ENCODE measurements around the gene OR9G4. TPM values are rescaled to one million over a fixed set of nuclear protein-coding genes. Genes with fewer than 3 reads are reported as not detected.
A peak's percentile ranks its signal among the peaks of the same experiment; 100 is the strongest.

The OR9G4 gene
- not detected for total RNA-seq
- total RNA-seq = 0 reads per million in 2 donors

DNA sequence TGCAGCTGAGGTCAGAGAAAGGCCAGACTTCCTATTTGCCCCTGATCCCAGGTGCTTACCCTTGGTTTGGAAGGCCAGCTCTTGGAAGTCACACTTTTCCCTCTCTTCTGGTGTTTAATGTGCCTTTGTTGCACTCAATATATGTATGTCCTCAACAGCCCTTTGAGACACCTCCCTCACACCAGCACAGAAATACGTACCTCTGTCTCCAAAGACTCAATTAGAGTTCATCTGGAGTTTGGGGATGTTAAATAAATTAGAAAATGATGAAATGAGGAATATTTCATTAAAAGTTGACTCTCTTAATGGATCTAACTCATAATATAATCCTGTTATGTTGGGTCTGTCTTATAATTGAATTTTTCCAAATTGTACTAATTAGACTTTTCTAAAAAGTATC lies at the start of gene OR9G4:
TSS of gene OR9G4 (minus strand) at position 101 of the 400 bp plus-strand sequence. CDS start 4,931 bp downstream, outside the sequence.
- no peak for DNase-seq
- Mint-ChIP-seq H3K27ac (no peak within 1 kb of the TSS), H3K36me3 (ENCODE audit: low read depth) (no peaks in the 10 kb centered on the region), H3K4me3 (no peak within 1 kb of the TSS), H3K27me3 (no peaks in the 10 kb centered on the region), H3K4me1 (no peaks in the 10 kb centered on the region)
- ATAC-seq = no peak
- H3K9me3 ChIP-seq (ENCODE audit: control insufficient read depth, low read length, poor library complexity, severe bottlenecking) = peaks cover 2% of the 10 kb centered on the region

DNA sequence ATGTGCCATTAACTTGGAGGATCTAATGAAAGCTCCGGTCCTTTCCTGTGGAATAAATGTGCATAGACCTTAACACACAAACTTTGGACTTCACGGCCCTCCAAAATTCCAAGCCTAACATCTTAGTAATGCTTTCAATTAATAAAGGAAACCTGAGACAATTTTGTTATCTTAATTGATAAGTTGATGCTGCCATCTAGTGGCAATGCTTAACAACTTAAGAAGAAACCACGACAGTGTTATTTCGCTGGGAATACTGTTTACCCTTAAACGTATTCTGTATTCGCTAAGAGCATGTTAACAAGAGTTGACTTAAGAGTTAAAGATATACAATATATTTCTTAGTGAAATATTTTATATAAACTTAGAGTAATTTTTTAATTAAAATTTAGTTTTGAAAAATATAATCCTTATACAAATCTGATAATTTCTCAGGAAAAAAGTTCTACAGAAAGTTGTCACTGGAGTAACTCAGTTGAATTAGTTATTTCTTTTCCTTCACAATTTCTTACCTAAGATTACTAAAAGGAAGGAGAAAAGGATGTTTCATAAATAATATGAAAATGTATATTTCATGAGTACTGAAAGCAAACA lies 35.0 kb upstream of the OR9G4 start:
- Mint-ChIP-seq H3K36me3 (ENCODE audit: low read depth) (no peaks in the 10 kb centered on the region), H3K27ac (no peak overlapping the region), H3K4me3 (peak overlapping the region; percentile 21), H3K4me1 (no peaks in the 10 kb centered on the region), H3K27me3 (peaks cover 6% of the 10 kb centered on the region)
- H3K9me3 ChIP-seq (ENCODE audit: control insufficient read depth, low read length, poor library complexity, severe bottlenecking) = no peaks in the 10 kb centered on the region
- ATAC-seq = no peak
- DNase-seq = no peak

DNA sequence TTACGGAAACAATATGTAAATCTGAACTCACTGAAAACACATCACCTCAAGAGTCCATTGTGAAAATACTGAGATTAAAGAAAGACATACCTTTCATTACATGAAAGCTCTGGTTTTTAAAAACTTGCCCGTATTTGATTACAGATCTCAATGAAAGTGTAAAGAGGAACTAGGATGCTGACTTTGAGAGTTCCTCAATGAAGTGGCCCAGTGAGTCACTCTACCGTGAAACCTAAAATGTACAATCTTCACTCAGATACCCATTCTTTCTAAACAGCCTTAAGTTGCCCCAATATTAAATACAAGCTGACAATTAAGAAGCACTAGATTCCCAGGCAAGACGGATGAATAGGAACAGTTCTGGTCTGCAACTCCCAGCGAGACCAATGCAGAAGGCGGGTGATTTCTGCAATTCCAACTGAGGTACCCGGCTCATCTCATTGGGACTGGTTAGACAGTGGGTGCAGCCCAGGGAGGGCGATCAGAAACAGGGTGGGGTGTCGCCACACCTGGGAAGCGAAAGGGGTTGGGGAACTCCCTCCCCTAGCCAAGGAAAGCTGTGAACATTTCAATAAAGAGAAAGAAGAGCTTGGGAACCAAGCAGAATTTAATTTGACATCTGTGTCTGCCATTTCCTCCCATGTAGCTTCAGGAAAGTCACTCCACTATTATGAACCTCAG lies 33.8 kb upstream of the OR9G4 start:
- no peak for ATAC-seq
- H3K27ac Mint-ChIP-seq = no peak overlapping the region
- no peaks in the 10 kb centered on the region for H3K36me3 Mint-ChIP-seq (ENCODE audit: low read depth)
- H3K4me3 Mint-ChIP-seq = no peak overlapping the region
- no peak for DNase-seq
- no peaks in the 10 kb centered on the region for H3K9me3 ChIP-seq (ENCODE audit: control insufficient read depth, low read length, poor library complexity, severe bottlenecking)
- H3K27me3 Mint-ChIP-seq = peaks cover 6% of the 10 kb centered on the region
- H3K4me1 Mint-ChIP-seq = no peaks in the 10 kb centered on the region

DNA sequence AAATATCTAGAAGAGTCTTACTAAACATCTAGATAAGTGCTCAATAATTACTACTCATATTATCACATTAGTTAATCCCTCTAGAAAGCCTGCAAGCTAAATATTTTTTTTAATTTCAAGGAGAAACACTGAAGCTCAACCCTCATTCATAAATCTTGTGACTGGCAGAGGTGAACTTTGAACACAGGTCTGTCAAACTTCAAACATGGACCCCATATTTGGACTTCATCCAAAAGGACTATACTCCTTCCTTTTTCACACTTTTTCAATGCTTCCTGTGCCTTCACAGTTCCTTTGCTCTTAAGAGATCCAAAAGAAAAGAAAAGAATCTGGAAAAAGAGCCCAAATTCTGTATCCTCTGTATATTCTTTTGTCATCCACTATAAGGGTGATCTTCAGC lies 28.3 kb upstream of the OR9G4 start:
- H3K4me3 Mint-ChIP-seq = no peak overlapping the region
- ATAC-seq = no peak
- H3K9me3 ChIP-seq (ENCODE audit: control insufficient read depth, low read length, poor library complexity, severe bottlenecking) = no peaks in the 10 kb centered on the region

DNA sequence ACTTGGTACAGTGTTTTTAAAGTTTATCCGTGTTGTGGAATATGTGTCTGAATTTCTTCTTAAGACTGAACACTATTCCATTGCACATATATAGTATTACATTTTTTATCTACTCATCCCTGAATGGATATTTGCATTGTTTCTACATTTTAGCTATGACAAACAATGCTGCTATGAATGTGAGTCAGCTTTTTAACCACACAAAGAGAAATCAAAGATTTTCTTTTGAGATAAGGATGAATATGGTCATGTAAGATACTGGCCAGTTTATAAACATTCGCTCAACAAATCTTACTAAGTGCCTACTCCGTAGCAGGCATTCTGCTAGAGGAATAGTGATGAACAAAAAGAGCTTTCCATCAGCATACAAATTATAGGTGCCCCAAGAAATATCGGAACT lies 16.5 kb upstream of the OR9G4 start:
- Mint-ChIP-seq H3K27ac (no peak overlapping the region), H3K27me3 (no peaks in the 10 kb centered on the region), H3K36me3 (ENCODE audit: low read depth) (no peaks in the 10 kb centered on the region), H3K4me1 (no peaks in the 10 kb centered on the region), H3K4me3 (no peak overlapping the region)
- H3K9me3 ChIP-seq (ENCODE audit: control insufficient read depth, low read length, poor library complexity, severe bottlenecking) = no peaks in the 10 kb centered on the region
- DNase-seq = no peak
- ATAC-seq = no peak

More for the DNA sequence above, 28.3 kb upstream of the OR9G4 start:
- H3K27ac Mint-ChIP-seq = no peak overlapping the region
- no peak for DNase-seq
- no peaks in the 10 kb centered on the region for H3K4me1 Mint-ChIP-seq
- no peaks in the 10 kb centered on the region for H3K36me3 Mint-ChIP-seq (ENCODE audit: low read depth)
- peaks cover 6% of the 10 kb centered on the region for H3K27me3 Mint-ChIP-seq

DNA sequence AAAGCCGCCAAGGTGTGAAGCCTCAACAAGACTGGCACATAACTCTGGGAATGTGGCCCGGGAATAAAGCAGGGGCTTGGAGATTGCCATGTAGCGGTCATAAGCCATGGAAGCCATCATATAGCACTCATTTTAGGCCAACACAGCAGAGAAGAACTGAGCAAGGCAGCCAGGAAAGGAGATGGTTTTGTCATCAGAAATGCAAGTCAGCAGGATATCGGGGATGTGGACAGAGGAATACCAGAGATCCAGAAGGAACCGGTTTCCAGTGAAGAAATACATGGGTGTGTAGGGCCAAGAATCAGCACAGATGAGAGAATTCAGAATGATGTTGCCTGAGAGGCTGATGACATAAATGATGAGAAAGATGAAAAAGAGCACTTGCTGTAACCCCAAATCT lies 3.0 kb upstream of the OR9G4 start:
- ATAC-seq = no peak
- Mint-ChIP-seq H3K36me3 (ENCODE audit: low read depth) (no peaks in the 10 kb centered on the region), H3K4me3 (no peak overlapping the region), H3K27ac (no peak overlapping the region), H3K4me1 (no peaks in the 10 kb centered on the region), H3K27me3 (no peaks in the 10 kb centered on the region)
- H3K9me3 ChIP-seq (ENCODE audit: control insufficient read depth, low read length, poor library complexity, severe bottlenecking) = no peaks in the 10 kb centered on the region
- DNase-seq = no peak

DNA sequence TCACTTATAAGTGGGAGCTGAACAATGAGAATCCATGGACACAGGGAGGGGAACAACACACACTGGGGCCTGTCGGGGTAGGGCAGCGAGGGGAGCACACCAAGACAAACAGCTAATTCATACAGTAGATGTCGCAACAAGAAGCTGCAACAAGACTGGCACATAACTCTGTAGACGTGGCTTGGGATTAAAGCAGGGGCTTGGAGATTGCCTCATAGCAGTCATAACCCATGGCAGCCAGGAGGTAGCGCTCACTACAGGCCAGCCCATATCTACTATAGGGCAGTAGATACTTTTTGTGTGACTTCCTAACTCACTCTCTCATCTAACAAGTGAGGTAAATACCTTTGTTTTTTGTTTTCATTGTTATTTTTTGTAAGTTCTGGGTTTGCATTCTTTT lies 1.7 kb upstream of the OR9G4 start:
- Mint-ChIP-seq H3K4me3 (no peak overlapping the region), H3K36me3 (ENCODE audit: low read depth) (no peaks in the 10 kb centered on the region), H3K27ac (no peak overlapping the region), H3K4me1 (no peaks in the 10 kb centered on the region), H3K27me3 (no peaks in the 10 kb centered on the region)
- H3K9me3 ChIP-seq (ENCODE audit: control insufficient read depth, low read length, poor library complexity, severe bottlenecking) = peaks cover 2% of the 10 kb centered on the region
- DNase-seq (no peak), ATAC-seq (no peak)

DNA sequence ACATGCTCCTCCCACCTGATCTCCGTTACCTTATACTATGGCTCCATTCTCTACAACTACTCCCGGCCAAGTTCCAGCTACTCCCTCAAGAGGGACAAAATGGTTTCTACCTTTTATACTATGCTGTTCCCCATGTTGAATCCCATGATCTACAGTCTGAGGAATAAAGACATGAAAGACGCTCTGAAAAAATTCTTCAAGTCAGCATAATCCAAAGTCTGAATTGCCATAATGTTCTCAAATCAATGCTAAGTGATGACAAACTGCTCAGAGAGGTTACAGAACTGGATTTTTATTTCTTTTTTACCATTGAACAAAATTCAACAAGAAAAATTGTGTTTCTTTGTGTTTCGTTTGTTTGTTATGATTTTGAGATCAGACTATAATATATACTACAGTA lies 7.6 kb downstream of the OR9G4 start:
- peaks cover 2% of the 10 kb centered on the region for H3K9me3 ChIP-seq (ENCODE audit: control insufficient read depth, low read length, poor library complexity, severe bottlenecking)
- Mint-ChIP-seq H3K27me3 (no peaks in the 10 kb centered on the region), H3K4me1 (no peaks in the 10 kb centered on the region), H3K36me3 (ENCODE audit: low read depth) (no peaks in the 10 kb centered on the region), H3K27ac (no peak overlapping the region), H3K4me3 (no peak overlapping the region)
- DNase-seq = no peak
- no peak for ATAC-seq

DNA sequence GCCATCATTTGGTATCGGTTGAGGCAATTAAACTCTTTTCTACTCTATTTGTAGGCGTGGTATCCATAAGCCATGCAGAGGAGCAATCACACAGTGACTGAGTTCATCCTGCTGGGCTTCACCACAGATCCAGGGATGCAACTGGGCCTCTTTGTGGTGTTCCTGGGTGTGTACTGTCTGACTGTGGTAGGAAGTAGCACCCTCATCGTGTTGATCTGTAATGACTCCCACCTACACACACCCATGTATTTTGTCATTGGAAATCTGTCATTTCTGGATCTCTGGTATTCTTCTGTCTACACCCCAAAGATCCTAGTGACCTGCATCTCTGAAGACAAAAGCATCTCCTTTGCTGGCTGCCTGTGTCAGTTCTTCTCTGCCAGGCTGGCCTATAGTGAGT lies 8.4 kb downstream of the OR9G4 start:
- Mint-ChIP-seq H3K36me3 (ENCODE audit: low read depth) (no peaks in the 10 kb centered on the region), H3K27me3 (no peaks in the 10 kb centered on the region), H3K27ac (no peak overlapping the region), H3K4me1 (no peaks in the 10 kb centered on the region), H3K4me3 (no peak overlapping the region)
- ATAC-seq (no peak), DNase-seq (no peak)
- H3K9me3 ChIP-seq (ENCODE audit: control insufficient read depth, low read length, poor library complexity, severe bottlenecking) = no peaks in the 10 kb centered on the region

DNA sequence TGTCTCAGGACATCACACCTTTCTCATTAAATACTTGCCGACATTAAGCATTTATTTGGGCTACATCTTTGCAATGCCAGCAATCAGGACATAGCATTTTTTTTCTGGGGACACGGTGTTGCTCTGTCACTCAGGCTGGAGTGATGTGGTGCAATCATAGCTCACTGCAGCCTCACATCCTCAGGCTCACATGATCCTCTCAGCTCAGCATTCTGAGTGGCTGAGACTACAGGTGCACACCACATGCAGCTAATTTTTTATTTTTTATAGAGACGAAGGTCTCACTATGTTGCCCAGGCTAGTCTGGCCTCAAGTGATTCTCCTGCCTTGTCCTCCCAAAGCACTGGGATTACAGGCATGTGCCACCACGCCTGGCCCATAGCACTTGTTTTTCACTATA lies 28.0 kb downstream of the OR9G4 start:
- DNase-seq (no peak), ATAC-seq (no peak)
- no peaks in the 10 kb centered on the region for H3K4me1 Mint-ChIP-seq
- H3K9me3 ChIP-seq (ENCODE audit: control insufficient read depth, low read length, poor library complexity, severe bottlenecking) = no peaks in the 10 kb centered on the region
- no peaks in the 10 kb centered on the region for H3K36me3 Mint-ChIP-seq (ENCODE audit: low read depth)
- H3K4me3 Mint-ChIP-seq = no peak overlapping the region
- H3K27ac Mint-ChIP-seq = no peak overlapping the region
- no peaks in the 10 kb centered on the region for H3K27me3 Mint-ChIP-seq

DNA sequence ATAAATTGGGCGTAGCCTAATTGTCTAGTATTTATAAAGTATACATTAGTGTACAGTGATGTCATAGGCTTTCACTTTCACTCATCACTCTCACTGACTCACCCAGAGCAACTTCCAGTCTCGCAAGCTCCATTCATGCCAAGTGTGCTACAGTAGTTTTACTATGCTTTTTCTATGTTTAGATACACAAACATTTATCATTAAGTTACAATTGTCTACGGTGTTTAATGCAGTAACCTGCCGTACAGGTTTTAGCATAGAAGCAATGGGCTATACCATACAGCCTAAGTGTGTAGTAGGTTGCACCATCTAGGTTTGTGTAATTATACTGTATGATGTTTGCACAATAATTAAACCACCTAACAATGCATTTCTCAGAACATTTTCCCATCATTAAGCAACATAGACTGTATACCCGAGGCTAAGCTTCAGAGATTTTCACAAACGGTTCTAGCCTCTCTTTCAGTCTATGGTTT lies 32.1 kb downstream of the OR9G4 start:
- H3K36me3 Mint-ChIP-seq (ENCODE audit: low read depth) = no peaks in the 10 kb centered on the region
- H3K4me1 Mint-ChIP-seq = no peaks in the 10 kb centered on the region
- no peaks in the 10 kb centered on the region for H3K27me3 Mint-ChIP-seq
- no peak overlapping the region for H3K27ac Mint-ChIP-seq
- ATAC-seq = no peak
- H3K4me3 Mint-ChIP-seq = no peak overlapping the region
- H3K9me3 ChIP-seq (ENCODE audit: control insufficient read depth, low read length, poor library complexity, severe bottlenecking) = no peaks in the 10 kb centered on the region
- DNase-seq = no peak

DNA sequence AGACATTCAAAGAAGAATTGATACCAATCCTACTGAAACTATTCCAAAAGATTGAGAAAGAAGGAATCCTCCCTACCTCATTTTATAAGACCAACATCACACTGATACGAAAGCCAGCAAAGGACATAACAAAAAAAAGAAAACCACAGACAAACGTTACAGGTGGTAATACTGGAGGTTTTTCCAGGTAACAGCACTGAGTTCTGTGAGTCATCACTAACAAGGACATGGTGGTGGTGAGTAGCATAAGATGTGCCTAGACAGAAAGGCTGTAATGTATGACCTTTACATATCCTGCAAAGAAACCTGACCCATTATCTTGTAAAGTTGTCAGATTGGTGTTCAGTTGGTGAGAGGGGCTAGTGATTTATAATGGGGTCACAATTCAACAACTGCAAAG lies 34.3 kb downstream of the OR9G4 start:
- ATAC-seq = no peak
- H3K27ac Mint-ChIP-seq = no peak overlapping the region
- no peaks in the 10 kb centered on the region for H3K27me3 Mint-ChIP-seq
- H3K36me3 Mint-ChIP-seq (ENCODE audit: low read depth) = no peaks in the 10 kb centered on the region
- DNase-seq = no peak
- no peaks in the 10 kb centered on the region for H3K4me1 Mint-ChIP-seq
- H3K4me3 Mint-ChIP-seq = no peak overlapping the region
- H3K9me3 ChIP-seq (ENCODE audit: control insufficient read depth, low read length, poor library complexity, severe bottlenecking) = no peaks in the 10 kb centered on the region

DNA sequence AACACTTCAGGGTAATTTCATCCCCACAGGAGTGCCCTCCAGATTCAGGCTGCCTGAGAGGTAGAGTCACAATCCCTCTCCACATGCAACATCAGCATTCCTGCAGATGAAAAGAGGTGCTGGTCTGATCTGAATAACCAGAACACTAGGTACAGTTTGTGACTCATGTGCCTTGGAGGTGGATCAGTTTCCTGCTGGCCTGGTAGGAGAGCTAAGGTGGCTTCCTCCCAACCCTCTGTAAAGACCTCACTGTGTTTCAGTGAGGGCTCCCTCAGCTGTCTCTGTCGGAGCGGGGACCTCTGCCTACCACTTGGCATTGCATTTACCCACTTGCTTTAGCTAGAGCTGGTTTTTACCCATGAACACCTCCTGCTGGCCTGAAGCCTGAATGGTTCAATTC lies 42.0 kb downstream of the OR9G4 start:
- Mint-ChIP-seq H3K27me3 (no peaks in the 10 kb centered on the region), H3K27ac (no peak overlapping the region), H3K36me3 (ENCODE audit: low read depth) (no peaks in the 10 kb centered on the region), H3K4me1 (no peaks in the 10 kb centered on the region), H3K4me3 (no peak overlapping the region)
- no peak for DNase-seq
- no peak for ATAC-seq
- no peaks in the 10 kb centered on the region for H3K9me3 ChIP-seq (ENCODE audit: control insufficient read depth, low read length, poor library complexity, severe bottlenecking)

DNA sequence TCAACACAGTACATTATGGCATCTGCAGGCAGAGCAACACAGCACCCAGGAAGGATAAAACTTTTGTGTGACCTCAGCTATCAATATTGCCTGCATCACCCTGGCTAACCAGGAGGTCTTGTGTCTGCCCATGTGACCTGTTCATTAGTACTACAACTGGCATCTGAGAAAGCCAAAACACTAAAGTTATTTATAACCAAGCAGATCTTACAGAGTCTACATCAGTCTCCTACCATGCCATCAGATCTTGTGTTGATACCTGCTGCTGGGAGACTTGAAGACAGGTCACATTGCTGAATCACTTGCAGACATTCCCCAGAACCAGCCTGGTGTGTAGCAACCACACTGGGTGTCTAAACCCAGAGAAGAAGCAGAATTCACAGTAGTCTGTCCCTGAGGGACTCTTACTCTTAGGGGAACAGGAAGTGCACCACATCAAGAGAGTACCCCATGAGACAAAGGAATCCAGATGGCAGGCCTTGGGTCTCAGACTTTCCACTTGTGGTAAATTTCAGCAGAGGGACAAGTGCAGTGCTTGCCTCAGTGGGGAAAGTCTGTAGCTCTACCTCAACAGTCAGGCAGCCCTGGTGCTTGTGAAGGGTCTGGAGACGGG lies 42.6 kb downstream of the OR9G4 start:
- no peaks in the 10 kb centered on the region for H3K9me3 ChIP-seq (ENCODE audit: control insufficient read depth, low read length, poor library complexity, severe bottlenecking)
- no peak overlapping the region for H3K4me3 Mint-ChIP-seq
- no peak overlapping the region for H3K27ac Mint-ChIP-seq
- no peak for ATAC-seq
- H3K36me3 Mint-ChIP-seq (ENCODE audit: low read depth) = no peaks in the 10 kb centered on the region
- H3K27me3 Mint-ChIP-seq = no peaks in the 10 kb centered on the region
- no peaks in the 10 kb centered on the region for H3K4me1 Mint-ChIP-seq
- no peak for DNase-seq

All from T-helper 17 cell (primary cell).